SKM-1 (cell line): ENCODE data around the gene GOLGA8A.
"Not testable (repeated sequence)": the region's sequence is repeated elsewhere in the genome, so short reads cannot be mapped to it uniquely, and the experiment has no call there.

Experiments
- DNase-seq: peaks from one replicate; lab custom pipeline; 2025; ENCODE audit not compliant: unreplicated experiment; lab: John Stamatoyannopoulos, UW

The GOLGA8A gene

GRCh38 chr15:34409511-34409910 lies 28.1 kb downstream of the GOLGA8A start:
- not testable (repeated sequence) for DNase-seq

DNA sequence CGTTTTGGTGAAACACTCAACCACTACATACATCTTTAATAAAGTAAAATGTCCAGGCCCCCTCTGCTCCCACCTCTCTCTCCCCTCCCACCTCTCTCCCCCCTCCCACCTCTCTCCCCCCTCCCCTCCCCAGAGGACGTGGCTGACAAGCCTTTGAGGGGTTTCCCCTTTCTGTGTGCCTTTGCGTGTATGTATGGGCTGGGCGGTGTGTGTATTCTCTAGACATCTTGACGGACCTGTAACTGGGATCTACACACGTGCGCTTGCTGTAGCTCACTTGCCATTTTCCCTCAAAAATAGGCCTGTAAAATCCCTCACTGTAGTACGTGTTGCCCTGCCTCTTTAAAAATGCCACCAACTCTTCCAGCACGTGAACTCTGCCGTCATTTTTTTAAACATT lies 28.6 kb downstream of the GOLGA8A start:
- DNase-seq: not testable (repeated sequence)

DNA sequence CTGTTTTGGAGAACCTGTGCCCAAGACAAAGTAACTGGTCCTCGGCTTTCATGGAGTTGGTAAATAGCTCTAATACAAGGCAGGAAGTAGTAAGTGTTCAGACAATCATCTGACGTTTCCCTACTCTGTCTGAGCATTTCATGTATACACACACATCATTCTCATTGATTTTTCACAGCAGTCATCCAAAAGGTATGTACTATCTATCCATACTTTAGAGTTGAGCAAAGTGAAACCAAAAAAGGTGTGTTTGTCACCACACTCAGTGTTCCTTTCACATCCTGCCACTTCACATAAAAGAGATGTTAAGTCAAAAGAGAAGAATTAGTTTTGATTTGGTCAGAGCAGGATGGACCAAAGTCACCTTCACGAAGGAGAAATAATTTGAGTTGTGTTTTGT lies 33.7 kb downstream of the GOLGA8A start:
- DNase-seq: not testable (repeated sequence)

DNA sequence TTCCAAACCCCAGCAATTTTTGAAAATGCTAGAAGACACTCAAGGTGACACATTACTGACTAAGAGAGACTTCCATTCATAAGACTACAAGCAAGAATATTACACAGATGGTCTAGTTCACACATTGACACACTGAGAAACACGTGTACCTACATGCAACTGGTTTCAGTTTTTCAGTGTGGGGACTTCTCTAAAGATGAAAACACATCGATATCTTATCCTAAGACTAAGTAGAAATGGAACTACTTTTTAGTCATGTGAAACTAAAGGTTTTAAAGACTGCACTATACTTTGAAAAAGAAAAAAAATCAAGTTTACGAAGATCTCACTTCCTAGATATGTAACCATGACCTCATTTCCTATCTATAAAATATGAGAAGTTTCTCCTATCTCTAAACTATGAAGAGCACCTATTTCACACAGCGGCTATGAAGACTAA lies 34.4 kb downstream of the GOLGA8A start:
- not testable (repeated sequence) for DNase-seq

GRCh38 chr15:34397637-34398259 lies 39.9 kb downstream of the GOLGA8A start:
- not testable (repeated sequence) for DNase-seq

- not testable (repeated sequence) for DNase-seq
These were observed 44.6 kb downstream of the GOLGA8A start for GRCh38 chr15:34392981-34393380.

GRCh38 chr15:34389594-34390086 lies 48.0 kb downstream of the GOLGA8A start:
- not testable (repeated sequence) for DNase-seq
